ENCODE measurements around the gene PPP1R14C.

The PPP1R14C gene

DNA sequence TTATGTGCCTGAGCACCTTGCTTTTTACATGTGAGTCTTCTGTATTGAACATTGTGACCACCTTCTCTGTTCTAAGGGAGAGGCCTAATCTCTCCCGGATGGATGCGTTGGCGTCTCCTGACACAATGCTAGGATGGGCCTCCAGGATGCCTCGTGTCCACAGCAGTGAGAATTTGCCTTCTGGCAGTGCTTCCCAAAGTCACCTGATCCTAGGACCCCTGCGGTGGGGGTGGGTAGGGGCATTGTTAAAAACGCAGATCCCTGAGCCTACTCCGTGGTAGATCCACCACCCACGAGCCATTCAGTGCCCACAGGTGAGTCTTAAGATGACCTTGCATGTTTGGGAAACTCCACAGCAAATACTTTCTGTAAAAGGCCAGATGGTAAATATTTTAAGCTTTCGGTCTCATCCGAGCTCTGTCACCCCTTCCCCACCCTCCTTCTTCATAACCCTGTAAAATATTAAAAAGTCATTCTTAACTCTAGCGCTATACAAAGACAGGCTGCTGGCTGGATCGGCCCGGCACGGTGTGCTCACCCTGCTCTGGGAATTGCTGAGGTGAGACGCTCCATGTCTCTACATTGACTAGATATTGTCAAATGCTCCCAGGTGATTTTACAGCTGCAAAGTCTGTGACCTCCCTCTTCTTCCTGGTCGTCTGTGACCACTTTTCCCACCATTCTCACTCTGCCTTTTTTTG is 119.3 kb downstream of the PPP1R14C start:
- no peak for DNase-seq (ENCODE audit: low read depth)
- H3K4me3 ChIP-seq (ENCODE audit: low read depth, low read length): no peak overlapping the region

DNA sequence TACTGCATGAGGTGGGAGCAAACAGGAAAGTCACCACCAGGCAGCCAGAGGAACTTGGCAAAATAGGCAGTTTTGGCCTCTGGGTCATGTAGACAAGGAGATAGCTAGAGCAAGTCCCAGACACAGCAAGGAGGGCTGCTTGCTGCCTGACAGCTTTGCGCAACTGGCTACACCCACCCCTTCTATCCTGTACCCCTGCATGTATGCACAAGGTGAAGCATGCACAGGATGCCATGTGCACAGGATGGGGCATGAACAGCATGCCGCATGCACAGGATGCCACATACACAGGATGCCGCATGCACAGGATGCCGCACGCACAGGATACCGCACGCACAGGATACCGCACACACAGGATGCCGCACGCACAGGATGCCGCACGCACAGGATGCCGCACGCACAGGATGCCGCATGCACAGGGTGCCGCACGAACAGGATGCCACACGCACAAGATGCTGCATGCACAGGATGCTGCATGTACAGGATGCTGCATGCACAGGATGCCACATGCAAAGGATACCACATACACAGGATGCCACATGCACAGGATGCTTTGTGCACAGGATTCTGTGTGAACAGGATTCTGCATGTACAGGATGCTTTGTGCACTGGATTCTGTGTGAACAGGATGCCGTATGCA is 121.0 kb downstream of the PPP1R14C start:
- H3K4me3 ChIP-seq (ENCODE audit: low read depth, low read length): no peak overlapping the region
- no peak for DNase-seq (ENCODE audit: low read depth)

DNA sequence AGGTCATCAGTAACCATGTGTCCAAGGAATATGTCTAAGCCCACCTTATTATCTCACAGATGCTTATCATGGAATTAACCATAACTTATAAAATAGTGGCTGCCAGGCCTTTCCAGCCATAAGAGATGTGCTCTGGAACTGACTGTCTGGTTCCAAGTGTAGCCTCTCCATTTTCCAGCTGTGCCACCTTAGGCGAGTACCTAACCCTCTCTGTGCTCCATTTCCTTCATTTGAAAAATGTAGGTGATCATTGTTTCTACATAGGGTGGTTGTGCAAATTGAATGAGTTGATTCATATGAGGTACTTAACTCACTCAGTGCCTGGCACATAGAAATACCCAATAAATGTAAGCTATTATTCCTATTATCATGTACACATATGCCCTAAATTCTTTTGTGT is 123.5 kb downstream of the PPP1R14C start:
- H3K4me3 ChIP-seq (ENCODE audit: low read depth, low read length): no peak overlapping the region
- no peak for DNase-seq (ENCODE audit: low read depth)

DNA sequence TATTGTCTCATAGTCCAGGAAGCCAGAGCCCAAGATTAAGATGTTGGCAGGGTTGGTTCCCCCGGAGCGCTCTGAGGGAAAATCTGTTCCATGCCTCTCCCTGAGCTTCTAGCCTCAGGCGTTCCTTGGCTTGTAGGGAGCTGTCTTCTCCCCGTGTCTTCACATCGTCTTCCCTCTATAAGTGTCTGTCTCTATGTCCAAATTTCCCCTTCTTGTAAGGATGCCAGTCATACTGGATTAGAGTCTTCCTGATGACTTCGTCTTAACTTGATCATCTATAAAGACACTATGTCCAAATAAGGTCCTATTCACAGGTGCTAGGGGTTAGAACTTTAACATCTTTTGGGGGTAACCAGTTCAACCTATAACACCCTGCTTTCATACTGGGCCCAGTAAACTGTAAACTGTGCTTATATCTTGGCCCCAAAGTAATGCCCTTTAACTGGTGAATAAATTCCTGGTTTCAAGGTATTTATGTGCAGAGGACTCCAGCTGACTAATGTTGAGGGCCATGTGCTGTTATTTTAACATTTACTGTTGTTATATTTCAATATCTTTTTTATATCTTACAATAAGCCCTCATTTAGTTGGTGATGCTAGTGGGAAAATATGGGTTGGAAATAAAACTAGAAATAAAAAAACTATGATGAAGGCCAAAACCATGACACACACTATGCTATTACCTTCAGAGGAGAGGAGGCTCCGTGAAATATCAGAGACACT is 124.3 kb downstream of the PPP1R14C start:
- no peak for DNase-seq (ENCODE audit: low read depth)
- H3K4me3 ChIP-seq (ENCODE audit: low read depth, low read length): no peak overlapping the region

DNA sequence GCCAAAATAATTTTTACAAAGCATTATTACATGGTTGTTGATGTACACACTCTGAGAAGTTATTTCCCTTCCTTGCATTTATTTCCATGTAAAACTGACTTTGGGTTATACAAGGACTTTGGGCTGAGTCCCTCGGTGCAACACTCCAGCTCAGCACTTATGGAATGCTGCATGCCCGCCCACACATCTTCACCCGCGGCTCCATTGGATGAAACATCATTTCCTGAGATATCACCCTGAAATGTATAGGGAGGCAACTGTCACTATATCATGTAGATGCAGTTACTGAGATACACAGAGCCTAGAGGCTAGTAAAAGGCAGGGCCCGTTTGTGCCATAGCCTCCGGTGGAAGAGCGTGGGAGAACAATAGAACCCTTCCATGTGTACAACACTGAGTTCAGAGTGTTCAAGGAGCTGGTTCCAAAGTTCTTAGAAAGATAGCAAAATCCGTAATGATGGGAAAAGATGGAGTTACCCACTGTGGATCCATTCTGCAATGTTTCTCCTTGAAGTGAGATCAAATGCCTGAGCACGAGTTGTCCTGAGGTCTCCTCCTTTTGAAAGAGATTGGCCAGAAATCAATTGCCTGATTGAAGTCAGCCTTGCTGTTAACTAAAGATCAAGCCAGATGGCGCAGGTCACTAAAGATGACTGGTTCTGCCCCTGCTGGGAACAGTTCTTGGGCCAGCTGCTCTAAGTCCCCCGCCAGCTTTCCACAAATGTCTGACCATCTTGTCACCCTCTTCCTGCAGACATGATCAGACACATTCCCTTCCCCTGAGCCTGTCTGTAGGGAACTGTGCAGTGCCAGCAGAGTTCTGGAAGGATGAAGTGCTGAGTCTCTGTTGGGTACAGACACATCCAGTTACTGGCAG is 125.1 kb downstream of the PPP1R14C start:
- no peak overlapping the region for H3K4me3 ChIP-seq (ENCODE audit: low read depth, low read length)
- DNase-seq (ENCODE audit: low read depth): peak; percentile 85

DNA sequence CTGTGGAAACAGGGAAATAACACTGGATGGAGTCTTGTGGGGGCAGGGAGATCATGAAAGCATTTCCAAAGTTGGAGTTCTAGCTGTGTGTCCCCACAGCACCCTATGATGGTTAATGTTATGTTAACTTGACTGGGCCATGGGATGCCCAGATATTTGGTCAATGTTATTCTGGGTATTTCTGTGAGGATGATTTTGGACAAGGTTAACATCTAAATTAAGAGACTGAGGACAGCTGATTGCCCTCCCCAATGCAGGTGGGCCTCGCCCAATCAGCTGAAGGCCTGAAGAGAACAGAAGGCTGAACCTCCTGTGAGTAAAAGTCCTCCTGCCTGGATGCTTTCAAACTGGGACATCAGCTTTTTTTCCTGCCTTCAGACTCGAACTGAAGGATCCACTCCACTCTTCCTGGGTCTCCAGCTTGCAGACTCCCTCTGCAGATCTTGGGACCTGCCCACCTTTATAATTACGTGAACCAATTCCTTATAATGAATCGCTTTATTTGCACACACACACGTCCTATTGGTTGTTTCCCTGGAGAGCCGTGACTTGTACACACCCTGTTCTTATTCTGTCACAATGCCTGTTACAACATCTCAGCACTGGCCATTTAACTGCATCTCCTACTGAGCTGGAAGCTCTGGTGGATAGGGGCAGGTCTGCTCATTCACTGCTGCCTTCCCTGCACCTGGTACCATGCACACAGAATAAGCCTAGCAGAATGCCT is 126.4 kb downstream of the PPP1R14C start:
- DNase-seq (ENCODE audit: low read depth): no peak
- H3K4me3 ChIP-seq (ENCODE audit: low read depth, low read length): no peak overlapping the region

DNA sequence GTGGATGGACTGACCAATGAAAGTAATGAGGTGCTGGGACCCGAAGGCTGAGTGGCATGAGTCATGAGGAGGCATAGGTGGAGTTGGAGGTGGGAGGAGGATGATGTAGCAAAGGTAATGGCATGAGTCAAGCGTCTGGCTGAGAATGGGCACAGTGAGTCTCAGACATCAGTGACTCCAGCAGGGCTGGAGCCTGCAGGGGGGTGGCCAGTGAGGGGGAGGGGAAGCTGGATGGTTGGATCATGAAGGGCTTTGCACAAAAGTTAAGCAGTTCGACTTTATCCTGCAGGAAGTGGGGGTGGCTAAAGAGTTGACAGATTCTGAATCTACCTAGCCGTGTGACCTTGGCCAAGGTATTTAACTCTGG is 127.0 kb downstream of the PPP1R14C start:
- DNase-seq (ENCODE audit: low read depth): peak; percentile 80
- H3K4me3 ChIP-seq (ENCODE audit: low read depth, low read length): no peak overlapping the region

DNA sequence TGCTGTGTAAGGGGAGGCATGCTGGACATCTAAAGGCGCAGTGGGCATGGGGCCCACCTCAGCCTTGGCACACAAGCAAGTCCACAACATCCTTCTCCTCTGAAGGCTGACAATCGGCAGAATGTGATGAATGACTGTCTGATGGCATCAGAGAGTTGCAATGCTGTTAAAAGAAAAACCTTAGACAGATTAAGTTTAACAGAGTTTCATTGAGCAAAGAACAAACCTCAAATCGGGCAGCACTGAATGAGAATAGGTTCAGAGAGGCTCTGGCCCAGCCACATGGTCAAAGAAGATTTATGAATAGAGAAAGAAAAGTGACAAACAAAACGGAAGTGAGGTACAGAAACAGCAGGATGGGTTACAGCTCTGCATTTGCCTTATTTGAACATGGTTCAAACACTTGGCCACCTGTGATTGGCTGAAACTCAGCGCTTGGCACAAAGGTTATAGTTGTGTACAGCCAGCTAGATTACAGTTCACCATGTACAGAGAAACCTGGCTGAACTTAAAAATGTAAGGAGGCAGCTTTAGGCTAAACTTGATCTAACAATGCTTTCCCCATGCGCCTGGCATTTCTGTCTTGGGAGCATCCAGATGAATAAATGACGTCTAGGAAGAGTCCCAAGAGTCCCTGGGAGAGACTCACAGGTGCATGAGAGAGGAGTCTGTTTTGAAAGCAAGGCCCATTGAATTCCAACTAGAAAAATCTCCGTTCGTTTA is 127.6 kb downstream of the PPP1R14C start:
- H3K4me3 ChIP-seq (ENCODE audit: low read depth, low read length): no peak overlapping the region
- no peak for DNase-seq (ENCODE audit: low read depth)

DNA sequence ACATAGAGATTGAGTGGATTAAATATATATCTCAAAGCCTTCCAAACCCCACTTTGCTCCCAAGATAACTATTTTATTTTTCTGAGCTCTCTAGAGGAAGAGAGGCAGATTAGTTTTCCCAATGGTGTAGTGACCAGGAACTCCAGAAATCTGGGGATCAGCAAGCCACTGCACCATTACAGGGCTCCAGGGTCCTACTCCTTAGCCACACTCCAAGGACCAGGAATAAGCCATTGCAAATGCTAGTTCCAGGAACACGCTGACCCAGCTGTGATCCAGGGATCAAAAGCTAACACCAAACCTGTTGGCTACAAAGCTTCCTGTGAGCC is 128.3 kb downstream of the PPP1R14C start:
- no peak for DNase-seq (ENCODE audit: low read depth)
- H3K4me3 ChIP-seq (ENCODE audit: low read depth, low read length): no peak overlapping the region

DNA sequence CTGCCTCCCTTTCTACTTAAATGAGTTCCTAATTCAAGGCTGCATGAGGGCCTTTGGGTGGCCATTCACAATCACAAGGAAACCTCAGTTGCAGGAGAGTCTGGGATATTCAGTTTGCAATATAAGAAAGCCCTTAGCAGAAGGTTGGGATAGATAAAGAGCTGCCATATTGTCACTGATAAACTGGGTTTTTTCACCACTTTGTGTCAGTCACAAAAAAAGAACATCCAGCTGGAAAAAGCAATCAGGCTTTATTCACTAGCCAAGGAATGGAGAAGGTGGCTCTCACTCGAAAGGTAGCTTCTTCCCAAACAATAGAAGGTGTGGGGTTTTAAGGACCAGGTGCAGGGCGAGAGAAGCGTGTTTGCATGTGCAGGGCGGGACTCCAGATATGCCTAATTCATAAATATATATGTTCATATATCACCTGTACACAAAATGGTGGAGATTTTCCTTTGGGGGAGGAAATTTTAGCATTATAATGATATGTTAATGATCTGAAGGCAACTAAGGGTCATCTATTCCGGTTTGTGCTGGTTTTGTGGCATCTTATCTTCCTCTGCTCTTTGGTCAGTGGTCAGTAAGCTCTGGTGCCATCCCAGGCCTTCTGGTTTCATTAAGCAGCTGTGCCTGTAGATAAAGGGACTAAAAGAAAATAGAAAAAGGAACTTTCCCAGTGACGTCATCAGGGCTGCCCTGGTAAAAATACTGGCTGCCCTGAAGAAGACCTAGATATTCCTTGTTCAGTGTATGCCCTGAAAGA is 128.8 kb downstream of the PPP1R14C start:
- H3K4me3 ChIP-seq (ENCODE audit: low read depth, low read length): no peak overlapping the region
- DNase-seq (ENCODE audit: low read depth): no peak

DNA sequence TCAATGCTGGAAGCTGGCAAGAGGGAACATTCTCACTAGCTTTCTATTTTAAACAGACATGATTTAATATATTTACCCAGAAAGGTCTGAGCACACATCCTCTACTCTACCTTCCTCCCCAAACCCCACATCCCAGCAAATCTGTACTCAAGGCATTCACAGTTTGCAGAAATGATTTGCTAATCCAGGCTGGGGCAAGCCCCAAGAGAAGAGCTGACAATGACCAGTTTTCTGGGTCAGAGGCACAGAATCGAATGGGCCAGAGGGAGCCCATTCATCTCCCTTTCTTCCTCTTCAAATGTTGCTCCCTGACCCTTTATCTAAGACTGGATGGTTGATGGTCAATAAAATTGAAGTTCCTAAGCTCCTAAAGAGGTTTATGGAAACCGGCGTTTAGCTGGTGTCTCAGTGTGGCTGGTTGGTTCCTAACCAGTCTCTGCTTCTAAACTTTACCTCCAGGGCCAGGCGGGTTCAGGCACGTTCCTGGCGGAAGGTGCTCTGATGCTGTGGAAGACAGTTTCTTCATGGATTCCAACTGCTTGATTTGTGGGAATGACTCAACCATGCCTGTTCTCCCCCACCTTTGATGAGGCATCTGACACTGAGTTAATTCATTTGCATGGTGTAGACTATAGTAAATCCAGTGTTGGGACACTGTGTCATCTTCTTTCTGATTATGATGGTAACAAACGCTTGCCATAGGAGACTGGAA is 129.6 kb downstream of the PPP1R14C start:
- no peak overlapping the region for H3K4me3 ChIP-seq (ENCODE audit: low read depth, low read length)
- no peak for DNase-seq (ENCODE audit: low read depth)

DNA sequence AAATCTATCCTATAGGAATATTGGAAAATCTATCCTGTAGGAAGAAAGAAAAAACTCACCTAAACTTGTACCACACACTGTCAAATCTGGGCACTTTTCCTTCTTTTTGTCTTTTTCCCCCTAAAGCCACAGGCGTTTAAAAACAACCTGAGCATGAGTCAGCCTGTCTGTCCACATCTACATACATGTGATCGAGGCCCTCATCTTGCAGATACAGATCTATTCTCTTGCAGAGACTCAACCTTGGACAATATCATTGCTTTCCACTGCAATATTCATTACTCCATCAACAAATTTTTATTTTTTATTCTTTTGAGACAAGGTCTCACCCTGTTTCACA is 130.1 kb downstream of the PPP1R14C start:
- no peak overlapping the region for H3K4me3 ChIP-seq (ENCODE audit: low read depth, low read length)
- DNase-seq (ENCODE audit: low read depth): no peak

DNA sequence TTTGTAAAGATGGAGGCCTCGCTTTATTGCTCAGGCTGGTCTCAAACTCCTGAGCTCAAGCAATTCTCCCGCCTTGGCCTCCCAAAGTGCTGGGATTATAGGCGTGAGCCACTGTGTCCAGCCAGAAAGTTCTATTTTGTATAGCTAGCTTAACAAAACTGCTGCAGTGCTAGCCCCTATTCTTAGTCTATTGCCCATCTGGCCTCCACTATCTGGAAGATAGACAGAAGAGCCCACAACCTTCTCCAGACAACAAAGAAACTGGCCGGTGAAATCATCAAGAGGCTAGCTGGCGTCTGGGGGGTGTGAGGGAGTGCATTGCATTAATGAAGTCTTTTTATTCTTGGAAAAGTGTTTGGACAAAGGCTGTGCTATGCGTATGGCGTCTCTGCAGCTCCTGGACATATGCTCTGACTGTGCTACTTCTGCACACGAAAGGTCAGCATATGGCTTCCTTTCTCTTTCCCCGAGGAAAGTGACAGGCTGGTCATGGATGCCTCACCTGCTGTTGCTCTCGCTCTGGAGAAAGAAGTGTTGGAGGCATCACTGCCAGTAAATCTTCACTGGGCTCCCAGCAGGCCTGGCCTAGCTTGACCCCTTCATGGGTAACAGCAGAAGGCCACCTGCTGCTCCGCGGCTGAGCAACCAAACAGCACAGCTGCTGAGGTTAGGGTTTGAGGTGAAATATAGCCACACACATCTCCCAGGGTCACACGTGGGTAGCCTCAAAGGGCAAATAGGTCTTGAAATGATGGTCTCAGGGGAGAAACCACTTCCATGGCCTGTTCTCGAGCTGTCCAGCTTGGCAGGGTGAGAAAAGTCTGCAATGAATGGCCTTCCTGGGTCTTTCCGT is 130.8 kb downstream of the PPP1R14C start:
- H3K4me3 ChIP-seq (ENCODE audit: low read depth, low read length): no peak overlapping the region
- no peak for DNase-seq (ENCODE audit: low read depth)

DNA sequence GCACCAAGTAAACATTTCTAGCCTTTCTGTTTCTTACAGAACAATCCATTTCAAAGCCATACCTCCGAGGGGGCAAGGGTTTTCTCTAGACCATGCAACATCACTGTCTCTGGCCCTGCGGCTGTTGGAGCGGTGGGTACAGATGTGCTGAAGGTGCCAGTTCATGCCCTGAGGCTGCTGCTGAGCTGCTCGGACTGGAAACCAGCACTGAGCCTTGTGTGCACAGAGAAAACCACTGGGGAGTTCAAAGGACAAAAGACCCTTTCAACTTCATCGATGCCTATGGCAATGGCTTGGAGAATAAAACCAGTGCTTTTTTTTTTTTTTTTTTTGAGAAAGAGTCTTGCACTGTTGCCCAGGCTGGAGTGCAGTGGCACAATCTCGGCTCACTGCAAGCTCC is 132.6 kb downstream of the PPP1R14C start:
- H3K4me3 ChIP-seq (ENCODE audit: low read depth, low read length): no peak overlapping the region
- no peak for DNase-seq (ENCODE audit: low read depth)

DNA sequence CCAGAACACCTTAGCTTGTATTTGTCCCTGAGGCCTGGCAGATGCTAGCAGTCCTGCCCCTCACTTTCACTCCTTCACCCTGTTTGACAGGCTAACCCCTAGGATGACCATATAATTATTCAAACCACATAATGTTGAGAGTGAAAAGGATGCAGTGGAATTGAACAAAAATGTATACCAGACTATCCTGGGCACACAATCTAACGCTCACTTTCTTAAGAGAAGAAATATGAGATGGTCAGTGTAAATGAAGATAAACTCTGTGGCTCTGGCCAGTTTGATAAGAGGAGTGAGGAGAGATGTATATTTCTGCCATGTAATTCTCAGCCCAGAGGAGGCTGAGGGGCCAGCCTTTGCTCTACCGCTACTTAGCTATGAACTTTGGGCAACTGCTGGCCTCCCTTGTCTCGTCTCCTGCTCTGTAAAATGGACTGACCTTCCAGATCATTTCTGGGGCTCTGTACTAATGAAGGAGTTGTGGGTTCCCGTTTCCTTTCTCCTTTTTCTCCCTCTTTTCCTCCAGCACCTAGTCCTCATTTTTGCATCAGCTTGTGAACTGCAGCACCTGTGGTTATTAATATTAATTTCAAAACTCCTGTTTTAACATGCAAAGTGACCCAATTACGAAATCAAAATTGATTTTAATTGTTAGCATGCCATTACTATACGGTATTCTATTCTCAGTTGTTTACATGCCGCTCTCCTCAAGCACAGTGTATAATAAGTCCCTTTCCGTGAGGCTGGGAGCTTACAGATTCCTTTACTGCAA is 133.5 kb downstream of the PPP1R14C start:
- no peak for DNase-seq (ENCODE audit: low read depth)
- H3K4me3 ChIP-seq (ENCODE audit: low read depth, low read length): no peak overlapping the region
